Endothelial cell of umbilical vein (primary cell): ENCODE results near the gene MTSS2. TPM values are rescaled to one million over a fixed set of nuclear protein-coding genes. Genes with fewer than 3 reads are reported as not detected.

ENCODE experiments used
- BruUV-seq: library from RNA; stranded (reverse); fragments of 400-500 nt; replicated peaks from 2 replicates; lab custom pipeline; 2021; lab: Mats Ljungman, UMichigan
- CTCF ChIA-PET: fragments of 300-600, 350-600 bp; sonication (Branson Sonifier 250); formaldehyde crosslinking; loops from one replicate; lab custom pipeline; 2021; ENCODE audit warnings: antibody characterized with exemption, inconsistent platforms; lab: Charles Lee
- POLR2A ChIA-PET: fragments of 300-600, 350-600 bp; sonication (Branson Sonifier 250); formaldehyde crosslinking; loops from one replicate; lab custom pipeline; 2021; ENCODE audit warnings: antibody characterized with exemption, inconsistent platforms; lab: Charles Lee
- DNase-seq: peaks from one replicate; pipeline ENCODE4 v3.0.0-alpha.2; 2011; ENCODE audit warnings: low read depth, low spot score
- FAIRE-seq: peaks from 2 replicates; lab custom pipeline; 2011; peaks lifted over from hg19 to GRCh38; lab: Jason Lieb, UNC
- H2AFZ ChIP-seq: 2 replicates; pipeline ENCODE4 v1.6.0; 2012; ENCODE audit warnings: low read depth, low read length, control low read depth, inconsistent platforms
- H3K27ac ChIP-seq: 2 replicates; pipeline ENCODE4 v1.5.1; 2011; ENCODE audit warnings: low read depth, mild to moderate bottlenecking, control low read depth, low read length, moderate library complexity; ENCODE audit not compliant: insufficient read depth
- H3K27me3 ChIP-seq, 2 experiments: 2 replicates each; pipeline versions ENCODE4 v1.6.0 to v1.6.1; 2011; ENCODE audit warnings: low read length in 2 of 2, mixed read lengths in 1 of 2; ENCODE audit not compliant: control insufficient read depth in 2 of 2, insufficient read depth in 2 of 2
- H3K36me3 ChIP-seq, 2 experiments: 2 replicates in 1 of 2; 3 replicates in 1 of 2; pipeline ENCODE4 v1.5.1; 2011; ENCODE audit warnings: low read length in 2 of 2, mild to moderate bottlenecking in 1 of 2, moderate library complexity in 1 of 2; ENCODE audit not compliant: control insufficient read depth in 2 of 2, insufficient read depth in 2 of 2; ENCODE audit errors: extremely low read depth in 1 of 2
- H3K4me1 ChIP-seq: 3 replicates; pipeline ENCODE4 v1.5.1; 2011; ENCODE audit warnings: mild to moderate bottlenecking, low read length; ENCODE audit not compliant: control insufficient read depth, insufficient read depth; ENCODE audit errors: extremely low read depth
- H3K4me2 ChIP-seq: 2 replicates; pipeline ENCODE4 v1.6.1; 2011; ENCODE audit warnings: low read length, control low read depth, mixed read lengths; ENCODE audit not compliant: insufficient read depth
- H3K4me3 ChIP-seq, 3 experiments: fragments of 200-600 bp in 1 of 3; sonication (generic), shearing (Covaris generic) in 1 of 3; replicated peaks in 1 of 3; 2 replicates each; pipeline ENCODE4 v1.5.1; 2011 to 2016; ENCODE audit warnings: control low read depth in 3 of 3, low read length in 3 of 3, mild to moderate bottlenecking in 2 of 3, inconsistent platforms in 1 of 3, low read depth in 1 of 3, moderate library complexity in 1 of 3; ENCODE audit not compliant: insufficient read depth in 1 of 3
- H3K79me2 ChIP-seq: 2 replicates; pipeline ENCODE4 v1.6.0; 2012; ENCODE audit warnings: low read length, inconsistent platforms; ENCODE audit not compliant: control insufficient read depth, insufficient read depth
- H3K9ac ChIP-seq: replicated peaks from 2 replicates; pipeline ENCODE3; 2011; ENCODE audit warnings: low read length, control low read depth; ENCODE audit not compliant: insufficient read depth; ENCODE audit errors: extremely low read depth
- H3K9me1 ChIP-seq: replicated peaks from 3 replicates; pipeline ENCODE4 v1.6.0; 2011; ENCODE audit warnings: mild to moderate bottlenecking, low read length; ENCODE audit not compliant: control insufficient read depth, insufficient read depth; ENCODE audit errors: extremely low read depth
- H3K9me3 ChIP-seq: replicated peaks from 2 replicates; pipeline ENCODE4 v1.5.1; 2012; ENCODE audit warnings: low read length, inconsistent platforms; ENCODE audit not compliant: control insufficient read depth, insufficient read depth
- H4K20me1 ChIP-seq: replicated peaks from 2 replicates; pipeline ENCODE3; 2011; ENCODE audit warnings: mild to moderate bottlenecking, low read length; ENCODE audit not compliant: control insufficient read depth, insufficient read depth; ENCODE audit errors: extremely low read depth
- CTCF ChIP-seq, 2 donors: IDR thresholded peaks; 1 replicate in 1 of 2; 2 replicates in 1 of 2; pipeline ENCODE4 v1.5.1; 2011; ENCODE audit warnings: low read length in 2 of 2, mild to moderate bottlenecking in 2 of 2, moderate library complexity in 2 of 2, control low read depth in 1 of 2, inconsistent platforms in 1 of 2, low read depth in 1 of 2; ENCODE audit not compliant: insufficient read depth in 1 of 2; ENCODE audit errors: extremely low read depth in 1 of 2
- FOS ChIP-seq: IDR thresholded peaks from 2 replicates; pipeline ENCODE4 v1.6.1; 2011; ENCODE audit warnings: mild to moderate bottlenecking, low read length, moderate library complexity, borderline replicate concordance; ENCODE audit not compliant: insufficient read depth
- GATA2 ChIP-seq: IDR thresholded peaks from 2 replicates; pipeline ENCODE4 v1.7.0; 2011; ENCODE audit warnings: low read depth, mild to moderate bottlenecking, moderate library complexity, mixed read lengths, low read length; ENCODE audit not compliant: insufficient read length, insufficient read depth
- POLR2AphosphoS5 ChIP-seq: IDR thresholded peaks from 2 replicates; pipeline ENCODE4 v1.6.1; 2012; ENCODE audit warnings: low read depth, mild to moderate bottlenecking, control low read depth, low read length, moderate library complexity; ENCODE audit not compliant: insufficient read depth
- dilution Hi-C: fragments of 300-500 bp; cut with MboI; formaldehyde crosslinking; loops from one replicate; pipeline ENCODE4 v1.15.0; 2019; ENCODE audit warnings: low sequenced_read_pairs; ENCODE audit not compliant: extremely low pct_ligation_motif_present
- intact Hi-C: fragments of 100-400 bp; cut with micrococcal nuclease; formaldehyde crosslinking; loops from one replicate; pipeline ENCODE4 v1.10.0; 2022
- polyA plus RNA-seq, 4 experiments: library from polyadenylated mRNA; depleted of rRNA in 3 of 4; stranded (reverse) in 3 of 4; unstranded in 1 of 4; fragments of >200 nt; gene quantifications; 2 replicates each; pipeline versions ENCODE4 v1.2.1 to v1.2.3, GENCODE V29; 2011 to 2012; ENCODE audit warnings: missing spikeins in 1 of 4
- total RNA-seq: library from RNA; stranded (reverse); gene quantifications from 2 replicates; pipeline ENCODE4 v1.2.3, GENCODE V29; 2021

Gene MTSS2
- total and polyA plus RNA-seq, 2 donors (not counting 3 experiments of a cell fraction or from before 2014, with no cell fraction given), result 38.4 to 42.3 TPM

- CTCF ChIA-PET, result no interaction called here
- H2AFZ ChIP-seq, result no peak overlapping the region
- no peak overlapping the region for H3K4me2 ChIP-seq
- no peaks in the 10 kb centered on the region for H3K9me1 ChIP-seq
- intact Hi-C loops, result no loop called here
- dilution Hi-C loops, result no loop called here
- no peak for TF ChIP-seq FOS
- TF ChIP-seq CTCF (IDR thresholded peaks at IDR 0.05; ENCODE audit: extremely low read depth in 1 of 2, insufficient read depth in 1 of 2, low read depth in 1 of 2, low read length in 2 of 2), result peak in 1 of 2 donors; percentile 7
- TF ChIP-seq POLR2AphosphoS5, result no peak
- no peak for TF ChIP-seq GATA2
- POLR2A ChIA-PET, result no interaction called here
- BruUV-seq, result no TSS peak
- no peaks in the 10 kb centered on the region for H4K20me1 ChIP-seq
- FAIRE-seq (no peak), DNase-seq (no peak)
- no peak overlapping the region for H3K4me3 ChIP-seq
- H3K4me1 ChIP-seq, result peaks cover 12% of the 10 kb centered on the region
- no peak overlapping the region for H3K9ac ChIP-seq
- H3K36me3 ChIP-seq, result no peaks in the 10 kb centered on the region
- H3K27me3 ChIP-seq, result no peaks in the 10 kb centered on the region
- H3K9me3 ChIP-seq, result no peaks in the 10 kb centered on the region
- H3K27ac ChIP-seq, result no peak overlapping the region
- no peaks in the 10 kb centered on the region for H3K79me2 ChIP-seq
Measured at GRCh38 chr16:70701036-70701435, 15.2 kb upstream of the MTSS2 start.
